ENCODE measurements around the gene SINHCAF. TPM values are rescaled to one million over a fixed set of nuclear protein-coding genes. Genes with fewer than 3 reads are reported as not detected.

The SINHCAF gene
- total and polyA plus RNA-seq, 12 donors = 5.7 to 16.9 (median 10.1) TPM

- ATAC-seq (no peak), DNase-seq (no peak)
- no peaks in the 10 kb centered on the region for H3K36me3 ChIP-seq
- H3K4me1 ChIP-seq = no peaks in the 10 kb centered on the region
- H3K4me3 ChIP-seq = no peak overlapping the region
- no peak overlapping the region for H3K27ac ChIP-seq
- H3K9me3 ChIP-seq = no peaks in the 10 kb centered on the region
- intact Hi-C loops (cut with DNase I) = loop anchor here in 1 of 10 donors (10.0 kb wide), 1 partner anchor 417 kb away; no protein-coding TSS in a partner anchor
- H3K27me3 ChIP-seq = peaks cover 0 to 4% (median 0%) of the 10 kb centered on the region in 7 donors
- 96 to 97% methylated on average over 2 of the region's 2 CpGs for WGBS, 2 donors
- TF ChIP-seq CTCF (IDR thresholded peaks at IDR 0.05) = no peak
Observed at GRCh38 chr12:31261744-31262143, 64.2 kb downstream of the SINHCAF start.

GRCh38 chr12:31260840-31261239 is 65.1 kb downstream of the SINHCAF start:
- Histone ChIP-seq H3K4me1 (no peaks in the 10 kb centered on the region), H3K27ac (no peak overlapping the region), H3K9me3 (no peaks in the 10 kb centered on the region), H3K27me3 (no peaks in the 10 kb centered on the region), H3K4me3 (no peak overlapping the region), H3K36me3 (no peaks in the 10 kb centered on the region)
- TF ChIP-seq CTCF (IDR thresholded peaks at IDR 0.05) = no peak
- intact Hi-C loops (cut with DNase I) = loop anchor here in 1 of 10 donors (10.0 kb wide), 1 partner anchor 416 kb away; no protein-coding TSS in a partner anchor
- ATAC-seq (no peak), DNase-seq (no peak)
- WGBS, 2 donors = 83 to 96% methylated on average over 2 of the region's 2 CpGs

- Histone ChIP-seq H3K27ac (no peak overlapping the region), H3K27me3 (no peaks in the 10 kb centered on the region), H3K4me3 (no peak overlapping the region), H3K4me1 (no peaks in the 10 kb centered on the region), H3K9me3 (no peaks in the 10 kb centered on the region), H3K36me3 (no peaks in the 10 kb centered on the region)
- TF ChIP-seq CTCF (IDR thresholded peaks at IDR 0.05) = no peak
- DNase-seq = no peak
- intact Hi-C loops (cut with DNase I) = no loop called here
- no peak for ATAC-seq
- WGBS, 2 donors = 81 to 87% methylated on average over 8 of the region's 8 CpGs
Observed at GRCh38 chr12:31259136-31259886, 66.6 kb downstream of the SINHCAF start.

GRCh38 chr12:31257784-31258183 is 68.2 kb downstream of the SINHCAF start:
- 78 to 82% methylated on average over 6 of the region's 6 CpGs for WGBS, 2 donors
- intact Hi-C loops (cut with DNase I) = no loop called here

More at GRCh38 chr12:31257784-31258183, 68.2 kb downstream of the SINHCAF start:
- ATAC-seq (no peak), DNase-seq (no peak)
- no peak for TF ChIP-seq CTCF (IDR thresholded peaks at IDR 0.05)
- no peaks in the 10 kb centered on the region for H3K36me3 ChIP-seq
- no peak overlapping the region for H3K4me3 ChIP-seq
- H3K9me3 ChIP-seq = no peaks in the 10 kb centered on the region
- H3K27me3 ChIP-seq = peaks cover 0 to under 1% (median 0%) of the 10 kb centered on the region in 7 donors
- H3K4me1 ChIP-seq = no peaks in the 10 kb centered on the region
- H3K27ac ChIP-seq = no peak overlapping the region

Measured in heart right ventricle (tissue), 16 donors.